Osteocyte (in vitro differentiated cells): Measurements from ENCODE around the gene MOGAT1. TPM values are rescaled to one million over a fixed set of nuclear protein-coding genes. Genes with fewer than 3 reads are reported as not detected.

Source experiments
- DNase-seq: peaks from one replicate; pipeline ENCODE4 v3.0.0; 2021; ENCODE audit warnings: mixed read lengths; ENCODE audit not compliant: unreplicated experiment; ENCODE audit errors: extremely low spot score
- H3K27ac Mint-ChIP-seq: one replicate; pipeline ENCODE4 v1.8.0; 2021; ENCODE audit warnings: mild to moderate bottlenecking, mixed read lengths; ENCODE audit not compliant: unreplicated experiment
- H3K27me3 Mint-ChIP-seq: one replicate; pipeline ENCODE4 v1.8.0; 2021; ENCODE audit warnings: mixed read lengths; ENCODE audit not compliant: unreplicated experiment
- H3K36me3 Mint-ChIP-seq: one replicate; pipeline ENCODE4 v1.8.0; 2021; ENCODE audit warnings: mixed read lengths; ENCODE audit not compliant: unreplicated experiment
- H3K4me1 Mint-ChIP-seq: one replicate; pipeline ENCODE4 v1.8.0; 2021; ENCODE audit warnings: mixed read lengths; ENCODE audit not compliant: unreplicated experiment
- H3K4me3 Mint-ChIP-seq: one replicate; pipeline ENCODE4 v1.8.0; 2021; ENCODE audit warnings: mild to moderate bottlenecking, moderate library complexity, mixed read lengths; ENCODE audit not compliant: unreplicated experiment
- H3K9me3 Mint-ChIP-seq: one replicate; pipeline ENCODE4 v1.8.0; 2021; ENCODE audit warnings: mixed read lengths; ENCODE audit not compliant: unreplicated experiment
- CTCF ChIP-seq: fragments of 200-600 bp; sonication (generic); IDR thresholded peaks from 2 replicates; pipeline ENCODE4 v1.5.0; 2021; ENCODE audit warnings: antibody characterized with exemption, mild to moderate bottlenecking, moderate library complexity
- total RNA-seq: library from RNA; stranded (reverse); gene quantifications from 2 replicates; pipeline ENCODE4 v1.2.1, GENCODE V29; 2021

MOGAT1 gene
- total RNA-seq, 1 donor from 2014 or later: not detected

DNA sequence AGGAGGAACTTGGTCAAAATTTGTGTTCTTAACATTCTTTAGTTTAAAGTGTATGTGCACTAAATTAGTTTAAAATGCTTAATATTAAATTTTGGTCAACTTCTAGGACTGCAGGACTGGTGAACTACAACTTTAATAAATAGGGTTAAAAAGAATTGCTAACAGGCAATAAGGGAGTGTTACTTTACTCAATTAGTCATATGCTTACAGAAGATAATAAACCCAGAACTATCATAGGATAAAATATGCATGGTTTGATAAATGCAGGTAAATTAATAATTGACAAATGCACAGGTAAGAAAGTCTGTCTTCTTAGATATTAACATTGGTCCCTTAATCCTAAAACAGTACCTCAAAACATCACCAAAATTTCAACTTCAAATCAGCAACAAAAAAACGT lies 36.2 kb upstream of the MOGAT1 start:
- no peak overlapping the region for H3K27ac Mint-ChIP-seq
- H3K4me3 Mint-ChIP-seq: no peak overlapping the region
- peaks cover 6% of the 10 kb centered on the region for H3K9me3 Mint-ChIP-seq
- TF ChIP-seq CTCF: no peak
- H3K27me3 Mint-ChIP-seq: no peaks in the 10 kb centered on the region
- DNase-seq: no peak
- H3K4me1 Mint-ChIP-seq: no peaks in the 10 kb centered on the region
- H3K36me3 Mint-ChIP-seq: peaks cover 50% of the 10 kb centered on the region

GRCh38 chr2:222637067-222637466 lies 34.4 kb upstream of the MOGAT1 start:
- Mint-ChIP-seq H3K4me1 (no peaks in the 10 kb centered on the region), H3K4me3 (no peak overlapping the region), H3K9me3 (peaks cover 6% of the 10 kb centered on the region), H3K27ac (no peak overlapping the region), H3K36me3 (peaks cover 40% of the 10 kb centered on the region), H3K27me3 (no peaks in the 10 kb centered on the region)
- no peak for TF ChIP-seq CTCF
- no peak for DNase-seq

DNA sequence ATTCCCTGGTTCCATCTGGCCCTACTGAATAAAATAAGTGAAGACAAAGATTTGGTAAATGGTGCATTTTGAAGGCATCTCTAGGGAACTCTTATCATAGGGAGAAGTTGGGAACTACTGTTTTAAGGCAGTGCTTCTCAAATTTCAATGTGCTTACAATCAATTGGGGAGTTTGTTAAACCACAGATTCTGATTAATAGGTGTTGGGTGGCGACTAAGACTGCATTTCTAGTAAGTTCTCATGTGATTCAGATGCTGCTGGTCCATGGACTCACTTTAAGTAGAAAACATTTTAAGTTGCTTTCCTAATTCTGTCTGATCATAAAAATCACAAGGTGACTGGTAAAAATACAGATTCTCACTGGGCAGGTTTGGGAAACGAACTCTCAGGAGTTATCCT lies 30.1 kb upstream of the MOGAT1 start:
- Mint-ChIP-seq H3K4me1 (no peaks in the 10 kb centered on the region), H3K36me3 (peaks cover 40% of the 10 kb centered on the region), H3K27ac (no peak overlapping the region), H3K4me3 (no peak overlapping the region), H3K27me3 (no peaks in the 10 kb centered on the region), H3K9me3 (peaks cover 6% of the 10 kb centered on the region)
- no peak for TF ChIP-seq CTCF
- no peak for DNase-seq

DNA sequence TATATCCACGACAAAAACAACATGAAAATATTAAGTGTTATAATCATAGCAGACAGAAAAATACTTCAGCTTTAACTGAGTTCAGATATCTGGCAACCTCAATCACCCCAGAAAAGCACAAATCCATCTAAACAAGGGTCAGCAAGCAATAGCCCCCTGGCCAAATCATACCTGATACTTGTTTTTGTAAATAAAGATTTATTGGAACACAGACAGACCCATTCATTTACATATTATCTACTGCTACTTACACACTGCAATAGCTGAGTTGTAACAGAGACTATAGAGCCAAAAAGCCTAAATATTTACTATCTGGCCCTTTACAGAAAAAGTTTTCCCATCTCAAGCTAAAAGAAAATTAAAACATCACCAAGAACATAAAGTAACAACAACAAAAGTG lies 28.3 kb upstream of the MOGAT1 start:
- no peaks in the 10 kb centered on the region for H3K4me1 Mint-ChIP-seq
- TF ChIP-seq CTCF: no peak
- H3K4me3 Mint-ChIP-seq: no peak overlapping the region

DNA sequence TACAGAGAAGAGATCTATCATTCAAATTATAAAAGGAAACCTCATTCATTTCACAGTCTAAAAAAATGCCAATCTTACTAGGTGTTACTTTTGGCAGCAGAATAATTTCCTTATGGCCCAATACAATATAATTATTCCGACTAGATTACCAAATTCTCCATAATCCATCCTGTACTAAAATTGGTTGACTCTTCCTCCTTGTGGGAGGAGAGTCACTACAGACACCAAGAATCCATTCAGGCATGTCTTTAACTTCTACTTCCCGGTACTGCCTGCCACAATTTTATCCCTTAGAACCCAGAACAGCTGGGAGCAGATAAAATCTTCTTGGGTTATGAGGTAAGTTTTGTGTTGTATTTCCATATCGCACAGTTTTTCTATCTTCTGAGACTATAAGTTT lies 25.4 kb upstream of the MOGAT1 start:
- Mint-ChIP-seq H3K9me3 (no peaks in the 10 kb centered on the region), H3K27me3 (no peaks in the 10 kb centered on the region), H3K4me3 (no peak overlapping the region), H3K4me1 (no peaks in the 10 kb centered on the region), H3K27ac (no peak overlapping the region), H3K36me3 (peaks cover 20% of the 10 kb centered on the region)
- no peak for TF ChIP-seq CTCF
- no peak for DNase-seq

More for the DNA sequence above, 28.3 kb upstream of the MOGAT1 start:
- Mint-ChIP-seq H3K27me3 (no peaks in the 10 kb centered on the region), H3K27ac (no peak overlapping the region), H3K36me3 (peaks cover 29% of the 10 kb centered on the region), H3K9me3 (peaks cover under 1% of the 10 kb centered on the region)
- no peak for DNase-seq
